Uterus (tissue), 4 donors: Measurements from ENCODE around the gene BLMH. TPM values are rescaled to one million over a fixed set of nuclear protein-coding genes. Genes with fewer than 3 reads are reported as not detected.

Experiments used
- DNase-seq, 2 donors: peaks; one replicate each; pipeline ENCODE4 v3.0.0-alpha.2; 2019 to 2020
- H3K27ac ChIP-seq, 2 donors: fragments of 200-600 bp; sonication (generic); 1 replicate in 1 of 2; 2 replicates in 1 of 2; pipeline ENCODE4 v1.5.1; 2016 to 2018
- H3K27me3 ChIP-seq, 2 donors: fragments of 200-600 bp; sonication (generic); one replicate each; pipeline ENCODE4 v1.5.1; 2018 to 2019; ENCODE audit warnings: control low read depth in 1 of 2
- H3K36me3 ChIP-seq, 2 donors: fragments of 200-600 bp; sonication (generic); one replicate each; pipeline ENCODE4 v1.5.1; 2019; ENCODE audit warnings: control low read depth in 1 of 2
- H3K4me1 ChIP-seq, 2 donors: fragments of 200-600 bp; sonication (generic); one replicate each; pipeline ENCODE4 v1.5.1; 2018 to 2019; ENCODE audit warnings: control low read depth in 1 of 2
- H3K4me3 ChIP-seq, 2 donors: fragments of 200-600 bp; sonication (generic); 1 replicate in 1 of 2; 2 replicates in 1 of 2; pipeline ENCODE4 v1.5.1; 2018 to 2019; ENCODE audit warnings: mild to moderate bottlenecking in 1 of 2
- H3K9me3 ChIP-seq, 2 donors: fragments of 200-600 bp; sonication (generic); one replicate each; pipeline ENCODE4 v1.5.1; 2019; ENCODE audit warnings: control low read depth in 1 of 2
- CTCF ChIP-seq, 4 experiments: fragments of 200-600 bp in 2 of 4; fragments of 450-650 bp in 2 of 4; sonication (generic) in 2 of 4; IDR thresholded peaks; one replicate each; pipeline ENCODE4 v1.5.1; 2016 to 2019; ENCODE audit warnings: antibody characterized with exemption in 4 of 4, mild to moderate bottlenecking in 2 of 4, moderate library complexity in 1 of 4
- POLR2A ChIP-seq, 2 donors: fragments of 450-650 bp; IDR thresholded peaks; one replicate each; pipeline ENCODE4 v1.6.1; 2016; ENCODE audit warnings: antibody characterized with exemption in 2 of 2, mild to moderate bottlenecking in 1 of 2, moderate library complexity in 1 of 2
- intact Hi-C: fragments of 100-400 bp; cut with DNase I; formaldehyde crosslinking; loops from one replicate; pipeline ENCODE4 v1.15.1; 2023; ENCODE audit warnings: low total_unique reads
- total RNA-seq, 4 donors: library from RNA; depleted of rRNA in 3 of 4; stranded (reverse); fragments of >200 nt in 3 of 4; gene quantifications; one replicate each; pipeline versions ENCODE4 v1.1.0 to v1.2.4, GENCODE V29; 2014 to 2023
- donor health status: DM: yes; HTN: yes; CAD: no.

BLMH gene
- total RNA-seq, 4 donors from 2014 or later, result 13.6 to 68.8 (median 33.3) TPM

- no peaks in the 10 kb centered on the region for H3K36me3 ChIP-seq
- intact Hi-C loops, result no loop called here
- H3K9me3 ChIP-seq, result no peaks in the 10 kb centered on the region
- TF ChIP-seq CTCF (IDR thresholded peaks at IDR 0.05), result no peak
- no peak for TF ChIP-seq POLR2A (IDR thresholded peaks at IDR 0.05)
- H3K4me3 ChIP-seq, result no peak overlapping the region
- H3K4me1 ChIP-seq, result no peaks in the 10 kb centered on the region
- no peak overlapping the region for H3K27ac ChIP-seq
- no peak for DNase-seq
- no peaks in the 10 kb centered on the region for H3K27me3 ChIP-seq
Observed at GRCh38 chr17:30318155-30318554, 26.4 kb upstream of the BLMH start.

- Histone ChIP-seq H3K27ac (no peak overlapping the region), H3K9me3 (no peaks in the 10 kb centered on the region), H3K27me3 (no peaks in the 10 kb centered on the region), H3K4me1 (no peaks in the 10 kb centered on the region), H3K36me3 (no peaks in the 10 kb centered on the region), H3K4me3 (no peak overlapping the region)
- intact Hi-C loops, result no loop called here
- no peak for DNase-seq
- TF ChIP-seq POLR2A (IDR thresholded peaks at IDR 0.05) (no peak), CTCF (IDR thresholded peaks at IDR 0.05) (no peak)
Observed at GRCh38 chr17:30316736-30317135, 25.0 kb upstream of the BLMH start.

GRCh38 chr17:30315106-30315505 is 23.4 kb upstream of the BLMH start:
- TF ChIP-seq POLR2A (IDR thresholded peaks at IDR 0.05) (no peak), CTCF (IDR thresholded peaks at IDR 0.05) (no peak)
- H3K4me1 ChIP-seq, result no peaks in the 10 kb centered on the region
- DNase-seq, result no peak
- H3K27ac ChIP-seq, result no peak overlapping the region
- H3K9me3 ChIP-seq, result no peaks in the 10 kb centered on the region
- no peaks in the 10 kb centered on the region for H3K36me3 ChIP-seq
- no peaks in the 10 kb centered on the region for H3K27me3 ChIP-seq
- intact Hi-C loops, result no loop called here
- H3K4me3 ChIP-seq, result no peak overlapping the region

GRCh38 chr17:30314474-30314873 is 22.7 kb upstream of the BLMH start:
- intact Hi-C loops, result no loop called here
- no peaks in the 10 kb centered on the region for H3K9me3 ChIP-seq
- no peaks in the 10 kb centered on the region for H3K4me1 ChIP-seq
- no peak for DNase-seq
- H3K27ac ChIP-seq, result no peak overlapping the region
- no peaks in the 10 kb centered on the region for H3K27me3 ChIP-seq
- no peak for TF ChIP-seq POLR2A (IDR thresholded peaks at IDR 0.05)
- TF ChIP-seq CTCF (IDR thresholded peaks at IDR 0.05), result no peak
- no peak overlapping the region for H3K4me3 ChIP-seq
- H3K36me3 ChIP-seq, result no peaks in the 10 kb centered on the region

- Histone ChIP-seq H3K36me3 (no peaks in the 10 kb centered on the region), H3K27me3 (no peaks in the 10 kb centered on the region), H3K27ac (no peak overlapping the region), H3K4me1 (no peaks in the 10 kb centered on the region), H3K4me3 (no peak overlapping the region), H3K9me3 (no peaks in the 10 kb centered on the region)
- TF ChIP-seq POLR2A (IDR thresholded peaks at IDR 0.05), result no peak
- no peak for TF ChIP-seq CTCF (IDR thresholded peaks at IDR 0.05)
- intact Hi-C loops, result no loop called here
- no peak for DNase-seq
Observed at GRCh38 chr17:30312226-30312625, 20.5 kb upstream of the BLMH start.
